Mammary epithelial cell (primary cell): ENCODE results near the gene PPP2R3A.

Experiments
- EZH2 ChIP-seq: IDR thresholded peaks from 2 replicates; pipeline ENCODE4 v1.6.1; 2012; ENCODE audit warnings: low read length, inconsistent platforms, borderline replicate concordance
- TF ChIP-seq, protein P1 (sequence below), 2 donors: IDR thresholded peaks in 1 of 2; conservative IDR thresholded peaks in 1 of 2; 2 replicates each; pipeline ENCODE4 v1.5.1; 2011 to 2012; ENCODE audit warnings: inconsistent platforms in 2 of 2, low read length in 2 of 2, mild to moderate bottlenecking in 2 of 2, control low read depth in 1 of 2, low read depth in 1 of 2; ENCODE audit not compliant: insufficient read depth in 1 of 2; ENCODE audit errors: extremely low read depth in 1 of 2

- TF ChIP-seq, protein P1, sequence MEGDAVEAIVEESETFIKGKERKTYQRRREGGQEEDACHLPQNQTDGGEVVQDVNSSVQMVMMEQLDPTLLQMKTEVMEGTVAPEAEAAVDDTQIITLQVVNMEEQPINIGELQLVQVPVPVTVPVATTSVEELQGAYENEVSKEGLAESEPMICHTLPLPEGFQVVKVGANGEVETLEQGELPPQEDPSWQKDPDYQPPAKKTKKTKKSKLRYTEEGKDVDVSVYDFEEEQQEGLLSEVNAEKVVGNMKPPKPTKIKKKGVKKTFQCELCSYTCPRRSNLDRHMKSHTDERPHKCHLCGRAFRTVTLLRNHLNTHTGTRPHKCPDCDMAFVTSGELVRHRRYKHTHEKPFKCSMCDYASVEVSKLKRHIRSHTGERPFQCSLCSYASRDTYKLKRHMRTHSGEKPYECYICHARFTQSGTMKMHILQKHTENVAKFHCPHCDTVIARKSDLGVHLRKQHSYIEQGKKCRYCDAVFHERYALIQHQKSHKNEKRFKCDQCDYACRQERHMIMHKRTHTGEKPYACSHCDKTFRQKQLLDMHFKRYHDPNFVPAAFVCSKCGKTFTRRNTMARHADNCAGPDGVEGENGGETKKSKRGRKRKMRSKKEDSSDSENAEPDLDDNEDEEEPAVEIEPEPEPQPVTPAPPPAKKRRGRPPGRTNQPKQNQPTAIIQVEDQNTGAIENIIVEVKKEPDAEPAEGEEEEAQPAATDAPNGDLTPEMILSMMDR (conservative IDR thresholded peaks at IDR 0.05 in 1 of 2, IDR thresholded peaks at IDR 0.05 in 1 of 2; ENCODE audit: extremely low read depth in 1 of 2, insufficient read depth in 1 of 2, low read depth in 1 of 2, low read length in 2 of 2) = no peak
- TF ChIP-seq EZH2 = no peak
These were observed 184.1 kb downstream of the PPP2R3A start for GRCh38 chr3:136149667-136150066.
